H1 (cell line): ENCODE data around the gene PLPP7. TPM values are rescaled to one million over a fixed set of nuclear protein-coding genes. Genes with fewer than 3 reads are reported as not detected.

Source experiments
- HDAC2 ChIP-seq, 2 experiments: fragments of 300-600 bp in 1 of 2; sonication (generic) in 1 of 2; IDR thresholded peaks; 2 replicates each; pipeline ENCODE4 v1.6.1; 2011 to 2012; ENCODE audit warnings: low read depth in 2 of 2, low read length in 2 of 2, mild to moderate bottlenecking in 2 of 2, moderate library complexity in 2 of 2, borderline replicate concordance in 1 of 2, inconsistent platforms in 1 of 2
- polyA plus RNA-seq, 7 experiments: library from polyadenylated mRNA; depleted of rRNA in 3 of 7; stranded (reverse) in 5 of 7; unstranded in 2 of 7; fragments of >200 nt in 5 of 7; fragments of 200-250 nt in 2 of 7; gene quantifications; 1 replicate in 5 of 7; 2 replicates in 1 of 7; 4 replicates in 1 of 7; pipeline versions ENCODE4 v1.2.1 to v1.2.3, GENCODE V29; 2011 to 2013; ENCODE audit warnings: missing spikeins in 2 of 7, mixed read lengths in 2 of 7
- total RNA-seq: library from RNA; stranded (reverse); fragmentation: NEBNext Ultra II Directional; extraction: Animal tissue kit (Norgen Biotek cat#: 25700); gene quantifications from 2 replicates; pipeline ENCODE4 v1.2.1, GENCODE V29; 2021

Gene PLPP7
- total and polyA plus RNA-seq, 2 of the 8 experiments (the other 6 are each of a cell fraction or from before 2014, with no cell fraction given) = 3.4 to 3.9 TPM

GRCh38 chr9:131277287-131277909 lies 12.1 kb upstream of the PLPP7 start (continued):
- TF ChIP-seq HDAC2 (IDR thresholded peaks at IDR 0.05; ENCODE audit: borderline replicate concordance in 1 of 2, low read depth in 2 of 2, low read length in 2 of 2) = 0 out of 4 replicates have a peak, but pooled peaks of 1 of the 2 experiments have one; percentile 21
